ENCODE measurements around the gene ASB7. TPM values are rescaled to one million over a fixed set of nuclear protein-coding genes. Genes with fewer than 3 reads are reported as not detected.

ASB7 gene
- total RNA-seq, 4 donors from 2014 or later = 15.0 to 27.7 (median 22.7) TPM

GRCh38 chr15:100635406-100636071 is 33.1 kb downstream of the ASB7 start:
- Histone ChIP-seq H3K27ac (no peak overlapping the region), H3K4me1 (no peaks in the 10 kb centered on the region), H3K27me3 (no peaks in the 10 kb centered on the region), H3K4me3 (no peak overlapping the region), H3K36me3 (no peaks in the 10 kb centered on the region), H3K9me3 (no peaks in the 10 kb centered on the region)
- intact Hi-C loops (cut with DNase I; ENCODE audit: low total_unique reads) = no loop called here
- TF ChIP-seq POLR2A (IDR thresholded peaks at IDR 0.05) = no peak
- TF ChIP-seq CTCF (IDR thresholded peaks at IDR 0.05) = no peak
- no peak for DNase-seq

- Histone ChIP-seq H3K4me1 (no peaks in the 10 kb centered on the region), H3K9me3 (no peaks in the 10 kb centered on the region), H3K27me3 (no peaks in the 10 kb centered on the region), H3K4me3 (no peak overlapping the region), H3K27ac (no peak overlapping the region), H3K36me3 (no peaks in the 10 kb centered on the region)
- no peak for DNase-seq
- TF ChIP-seq POLR2A (IDR thresholded peaks at IDR 0.05) (no peak), CTCF (IDR thresholded peaks at IDR 0.05) (no peak)
- intact Hi-C loops (cut with DNase I; ENCODE audit: low total_unique reads) = no loop called here
These were observed 35.9 kb downstream of the ASB7 start for GRCh38 chr15:100638177-100638730.

GRCh38 chr15:100642213-100642949 is 40.0 kb downstream of the ASB7 start:
- TF ChIP-seq CTCF (IDR thresholded peaks at IDR 0.05) (no peak), POLR2A (IDR thresholded peaks at IDR 0.05) (no peak)
- H3K36me3 ChIP-seq = no peaks in the 10 kb centered on the region

GRCh38 chr15:100642950-100643338 is 40.6 kb downstream of the ASB7 start:
- Histone ChIP-seq H3K9me3 (no peaks in the 10 kb centered on the region), H3K27me3 (no peaks in the 10 kb centered on the region), H3K27ac (no peak overlapping the region), H3K36me3 (no peaks in the 10 kb centered on the region), H3K4me3 (no peak overlapping the region), H3K4me1 (no peaks in the 10 kb centered on the region)
- intact Hi-C loops (cut with DNase I; ENCODE audit: low total_unique reads) = no loop called here
- TF ChIP-seq CTCF (IDR thresholded peaks at IDR 0.05) (no peak), POLR2A (IDR thresholded peaks at IDR 0.05) (no peak)
- DNase-seq = no peak

More at GRCh38 chr15:100642213-100642949, 40.0 kb downstream of the ASB7 start:
- Histone ChIP-seq H3K27ac (no peak overlapping the region), H3K27me3 (no peaks in the 10 kb centered on the region), H3K4me1 (no peaks in the 10 kb centered on the region), H3K4me3 (no peak overlapping the region), H3K9me3 (no peaks in the 10 kb centered on the region)
- intact Hi-C loops (cut with DNase I; ENCODE audit: low total_unique reads) = no loop called here
- no peak for DNase-seq

- Histone ChIP-seq H3K27ac (no peak overlapping the region), H3K4me3 (no peak overlapping the region), H3K9me3 (no peaks in the 10 kb centered on the region), H3K4me1 (no peaks in the 10 kb centered on the region), H3K27me3 (no peaks in the 10 kb centered on the region), H3K36me3 (no peaks in the 10 kb centered on the region)
- intact Hi-C loops (cut with DNase I; ENCODE audit: low total_unique reads) = no loop called here
- no peak for TF ChIP-seq POLR2A (IDR thresholded peaks at IDR 0.05)
- TF ChIP-seq CTCF (IDR thresholded peaks at IDR 0.05) = no peak
- no peak for DNase-seq
These were observed 43.3 kb downstream of the ASB7 start for GRCh38 chr15:100645671-100646070.
